ENCODE data around the gene OLA1. TPM values are rescaled to one million over a fixed set of nuclear protein-coding genes. Genes with fewer than 3 reads are reported as not detected.

The OLA1 gene
- total RNA-seq, 2 donors from 2014 or later = 127 to 181 TPM

- H3K27me3 Mint-ChIP-seq (ENCODE audit: insufficient read depth) = no peaks in the 10 kb centered on the region
- H3K4me1 ChIP-seq (ENCODE audit: control insufficient read depth, insufficient read depth, low read length) = peaks cover 15% of the 10 kb centered on the region
- H3K9me3 ChIP-seq (ENCODE audit: control insufficient read depth, low read length) = peaks cover 13% of the 10 kb centered on the region
- no peaks in the 10 kb centered on the region for H3K36me3 ChIP-seq (ENCODE audit: control insufficient read depth, insufficient read depth, low read length)
- no peaks in the 10 kb centered on the region for H3K36me3 Mint-ChIP-seq (ENCODE audit: low read depth)
- H3K4me3 ChIP-seq (ENCODE audit: low read length) = peak overlapping the region; percentile 19
- H3K27ac ChIP-seq (ENCODE audit: low read depth, low read length) = no peak overlapping the region
- H3K9ac ChIP-seq (ENCODE audit: extremely low read depth, low read length, poor library complexity, severe bottlenecking) = no peak overlapping the region
- H3K27me3 ChIP-seq (ENCODE audit: control insufficient read depth, insufficient read depth, low read length, poor library complexity, severe bottlenecking) = no peaks in the 10 kb centered on the region
- no peak for DNase-seq
- no peak for TF ChIP-seq CTCF (conservative IDR thresholded peaks at IDR 0.05)
- H3K27ac Mint-ChIP-seq = no peak overlapping the region
- peaks cover 9% of the 10 kb centered on the region for H3K9me3 Mint-ChIP-seq
- WGBS, 2 experiments (ENCODE audit: insufficient coverage in 1 of 2, insufficient read length in 1 of 2) = 73 to 83% methylated on average over 1 to 2 of the region's 2 CpGs
- H3K4me1 Mint-ChIP-seq = peaks cover 32% of the 10 kb centered on the region
- no peak overlapping the region for H3K4me3 Mint-ChIP-seq
Observed at GRCh38 chr2:174049895-174050294, 198.4 kb downstream of the OLA1 start.

GRCh38 chr2:174048243-174048642 is 200.1 kb downstream of the OLA1 start:
- TF ChIP-seq CTCF (conservative IDR thresholded peaks at IDR 0.05) = no peak
- Mint-ChIP-seq H3K27ac (no peak overlapping the region), H3K4me1 (peaks cover 22% of the 10 kb centered on the region), H3K9me3 (peaks cover 9% of the 10 kb centered on the region), H3K36me3 (ENCODE audit: low read depth) (no peaks in the 10 kb centered on the region), H3K4me3 (no peak overlapping the region), H3K27me3 (ENCODE audit: insufficient read depth) (no peaks in the 10 kb centered on the region)
- Histone ChIP-seq H3K27me3 (ENCODE audit: control insufficient read depth, insufficient read depth, low read length, poor library complexity, severe bottlenecking) (no peaks in the 10 kb centered on the region), H3K36me3 (ENCODE audit: control insufficient read depth, insufficient read depth, low read length) (no peaks in the 10 kb centered on the region), H3K9me3 (ENCODE audit: control insufficient read depth, low read length) (peaks cover 13% of the 10 kb centered on the region), H3K4me3 (ENCODE audit: low read length) (no peak overlapping the region), H3K27ac (ENCODE audit: low read depth, low read length) (no peak overlapping the region), H3K4me1 (ENCODE audit: control insufficient read depth, insufficient read depth, low read length) (peaks cover 9% of the 10 kb centered on the region), H3K9ac (ENCODE audit: extremely low read depth, low read length, poor library complexity, severe bottlenecking) (no peak overlapping the region)
- WGBS, 2 experiments (ENCODE audit: insufficient coverage in 1 of 2, insufficient read length in 1 of 2) = 95 to 100% methylated on average over 1 to 20 of the region's 20 CpGs
- DNase-seq = no peak

- H3K9ac ChIP-seq (ENCODE audit: extremely low read depth, low read length, poor library complexity, severe bottlenecking) = no peak overlapping the region
- Mint-ChIP-seq H3K9me3 (peaks cover 9% of the 10 kb centered on the region), H3K27me3 (ENCODE audit: insufficient read depth) (no peaks in the 10 kb centered on the region), H3K4me3 (no peak overlapping the region), H3K4me1 (peaks cover 17% of the 10 kb centered on the region), H3K36me3 (ENCODE audit: low read depth) (no peaks in the 10 kb centered on the region), H3K27ac (no peak overlapping the region)
- H3K9me3 ChIP-seq (ENCODE audit: control insufficient read depth, low read length) = peaks cover 13% of the 10 kb centered on the region
- H3K4me1 ChIP-seq (ENCODE audit: control insufficient read depth, insufficient read depth, low read length) = peaks cover 4% of the 10 kb centered on the region
- no peak overlapping the region for H3K4me3 ChIP-seq (ENCODE audit: low read length)
- TF ChIP-seq CTCF (conservative IDR thresholded peaks at IDR 0.05) = no peak
- WGBS, 2 experiments (ENCODE audit: insufficient coverage in 1 of 2, insufficient read length in 1 of 2) = 94% methylated on average over 9 of the region's 9 CpGs; no CpG with 5 or more reads in 1 of the 2 experiments
- DNase-seq = no peak
- H3K27ac ChIP-seq (ENCODE audit: low read depth, low read length) = no peak overlapping the region
- H3K27me3 ChIP-seq (ENCODE audit: control insufficient read depth, insufficient read depth, low read length, poor library complexity, severe bottlenecking) = no peaks in the 10 kb centered on the region
- H3K36me3 ChIP-seq (ENCODE audit: control insufficient read depth, insufficient read depth, low read length) = no peaks in the 10 kb centered on the region
Observed at GRCh38 chr2:174047746-174048145, 200.6 kb downstream of the OLA1 start.
